B cell (primary cell): Measurements from ENCODE around the gene MAPKAP1.

Experiments used
- EZH2 ChIP-seq: IDR thresholded peaks from 2 replicates; pipeline ENCODE4 v1.6.1; 2012; ENCODE audit warnings: borderline replicate concordance, low read depth, mild to moderate bottlenecking, moderate library complexity, low read length; ENCODE audit not compliant: insufficient read depth, poor library complexity, severe bottlenecking
- TF ChIP-seq, protein P1 (sequence below): fragments of 200-600 bp; IDR thresholded peaks from one replicate; pipeline ENCODE4 v1.8.0; 2022; ENCODE audit warnings: antibody characterized with exemption, mild to moderate bottlenecking

DNA sequence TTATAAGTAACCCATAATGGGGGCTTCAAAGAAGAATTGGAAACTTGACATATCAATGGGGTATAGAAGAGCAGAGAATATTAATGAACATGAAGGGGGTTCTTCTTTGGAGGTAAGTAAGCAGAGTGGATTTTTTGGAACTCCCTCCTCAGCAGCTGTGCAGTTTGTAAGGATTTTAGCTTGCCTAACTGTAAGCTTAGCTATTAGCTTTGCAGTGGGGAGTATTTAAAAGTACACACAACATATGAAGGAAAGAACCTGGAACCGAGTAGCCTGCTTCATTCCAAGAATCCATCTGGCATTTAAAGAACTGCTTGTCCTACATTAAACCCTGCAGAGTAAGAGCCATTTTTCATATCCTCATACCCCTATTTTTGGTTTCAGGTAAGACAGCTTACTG lies 38.0 kb upstream of the MAPKAP1 start:
- TF ChIP-seq, protein P1, sequence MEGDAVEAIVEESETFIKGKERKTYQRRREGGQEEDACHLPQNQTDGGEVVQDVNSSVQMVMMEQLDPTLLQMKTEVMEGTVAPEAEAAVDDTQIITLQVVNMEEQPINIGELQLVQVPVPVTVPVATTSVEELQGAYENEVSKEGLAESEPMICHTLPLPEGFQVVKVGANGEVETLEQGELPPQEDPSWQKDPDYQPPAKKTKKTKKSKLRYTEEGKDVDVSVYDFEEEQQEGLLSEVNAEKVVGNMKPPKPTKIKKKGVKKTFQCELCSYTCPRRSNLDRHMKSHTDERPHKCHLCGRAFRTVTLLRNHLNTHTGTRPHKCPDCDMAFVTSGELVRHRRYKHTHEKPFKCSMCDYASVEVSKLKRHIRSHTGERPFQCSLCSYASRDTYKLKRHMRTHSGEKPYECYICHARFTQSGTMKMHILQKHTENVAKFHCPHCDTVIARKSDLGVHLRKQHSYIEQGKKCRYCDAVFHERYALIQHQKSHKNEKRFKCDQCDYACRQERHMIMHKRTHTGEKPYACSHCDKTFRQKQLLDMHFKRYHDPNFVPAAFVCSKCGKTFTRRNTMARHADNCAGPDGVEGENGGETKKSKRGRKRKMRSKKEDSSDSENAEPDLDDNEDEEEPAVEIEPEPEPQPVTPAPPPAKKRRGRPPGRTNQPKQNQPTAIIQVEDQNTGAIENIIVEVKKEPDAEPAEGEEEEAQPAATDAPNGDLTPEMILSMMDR: no peak
- TF ChIP-seq EZH2: no peak
